OCI-LY1 (cell line): ENCODE results near the gene KLHL29.

Experiments used
- H2AFZ ChIP-seq: fragments of 200-600 bp; sonication (generic), shearing (Covaris generic); 2 replicates; pipeline ENCODE4 v1.6.0; 2014; ENCODE audit warnings: antibody characterized with exemption, mild to moderate bottlenecking, low read length
- H3F3A ChIP-seq: fragments of 200-600 bp; sonication (generic), shearing (Covaris generic); 2 replicates; pipeline ENCODE4 v1.6.0; 2014; ENCODE audit warnings: mild to moderate bottlenecking, antibody characterized with exemption, low read length, moderate library complexity; ENCODE audit not compliant: insufficient read depth
- H3K27ac ChIP-seq: fragments of 200-600 bp; sonication (generic); 2 replicates; pipeline ENCODE4 v1.5.1; 2014; ENCODE audit warnings: low read length, mixed run types, mild to moderate bottlenecking, low read depth; ENCODE audit not compliant: poor library complexity, severe bottlenecking
- H3K27me3 ChIP-seq: fragments of 200-600 bp; sonication (generic); 2 replicates; pipeline ENCODE4 v1.6.0; 2014; ENCODE audit warnings: antibody characterized with exemption, mild to moderate bottlenecking, low read length, moderate library complexity; ENCODE audit not compliant: insufficient read depth
- H3K36me3 ChIP-seq: fragments of 200-600 bp; sonication (generic); 2 replicates; pipeline ENCODE4 v1.6.1; 2014; ENCODE audit warnings: mild to moderate bottlenecking, antibody characterized with exemption, low read length, moderate library complexity, mixed read lengths; ENCODE audit not compliant: insufficient read depth
- H3K4me1 ChIP-seq: fragments of 200-600 bp; sonication (generic); 2 replicates; pipeline ENCODE4 v1.5.1; 2014; ENCODE audit warnings: mild to moderate bottlenecking, low read length, moderate library complexity; ENCODE audit not compliant: insufficient read depth, severe bottlenecking
- H3K4me2 ChIP-seq: fragments of 200-600 bp; sonication (generic), shearing (Covaris generic); 2 replicates; pipeline ENCODE4 v1.6.1; 2014; ENCODE audit warnings: low read length
- H3K4me3 ChIP-seq: fragments of 200-600 bp; sonication (generic); 2 replicates; pipeline ENCODE4 v1.5.1; 2014; ENCODE audit warnings: low read length, low read depth, mild to moderate bottlenecking, mixed read lengths; ENCODE audit not compliant: poor library complexity, severe bottlenecking
- H3K79me2 ChIP-seq: fragments of 200-600 bp; shearing (Covaris generic); 2 replicates; pipeline ENCODE4 v1.6.1; 2016; ENCODE audit warnings: mixed run types, low read length, mixed read lengths; ENCODE audit not compliant: insufficient read depth
- H3K9ac ChIP-seq: fragments of 200-600 bp; sonication (generic), shearing (Covaris generic); 2 replicates; pipeline ENCODE4 v1.6.1; 2014; ENCODE audit warnings: mild to moderate bottlenecking, low read length, mixed read lengths
- H3K9me2 ChIP-seq: fragments of 200-600 bp; sonication (generic), shearing (Covaris generic); 2 replicates; pipeline ENCODE4 v1.6.1; 2014; ENCODE audit warnings: low read depth, mild to moderate bottlenecking, low read length, mixed read lengths
- H3K9me3 ChIP-seq: fragments of 200-600 bp; shearing (Covaris generic); 2 replicates; pipeline ENCODE4 v1.6.1; 2014; ENCODE audit warnings: low read length, mixed read lengths
- H4K20me1 ChIP-seq: fragments of 200-600 bp; sonication (generic), shearing (Covaris generic); 2 replicates; pipeline ENCODE4 v1.6.0; 2016; ENCODE audit warnings: mild to moderate bottlenecking, low read length; ENCODE audit not compliant: insufficient read depth
- EZH2 ChIP-seq: fragments of 200-600 bp; sonication (generic), shearing (Covaris generic); IDR thresholded peaks from 2 replicates; pipeline ENCODE4 v1.8.0; 2017; ENCODE audit warnings: borderline replicate concordance, mixed run types, mild to moderate bottlenecking, antibody characterized with exemption, low read length, moderate library complexity, mixed read lengths
- TF ChIP-seq, protein P1 (sequence below): fragments of 200-600 bp; sonication (generic), shearing (Covaris generic); IDR thresholded peaks from 2 replicates; pipeline ENCODE4 v1.5.1; 2017; ENCODE audit warnings: mild to moderate bottlenecking, antibody characterized with exemption, low read length, moderate library complexity, mixed read lengths

Gene KLHL29

DNA sequence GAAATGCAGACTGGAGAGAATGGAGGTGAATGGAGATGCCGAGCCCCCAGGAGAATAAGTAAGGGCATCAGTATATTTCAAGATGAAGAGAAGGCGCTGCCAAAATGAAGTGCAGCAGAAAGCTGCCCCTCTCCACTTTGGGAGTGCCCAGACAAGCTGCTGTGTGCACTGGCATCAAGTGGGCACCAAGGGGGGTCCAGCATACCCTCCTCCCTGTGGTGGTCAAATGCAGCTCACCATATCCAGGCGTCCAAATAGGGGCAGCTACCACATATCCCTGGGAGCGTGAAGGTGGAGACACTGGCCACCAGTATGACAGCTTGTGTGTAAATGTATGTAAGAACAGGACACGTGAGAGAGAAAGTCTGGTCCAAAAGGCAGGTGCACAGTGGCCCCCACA, 236.6 kb downstream of the KLHL29 start:
- H3K4me1 ChIP-seq = no peaks in the 10 kb centered on the region

DNA sequence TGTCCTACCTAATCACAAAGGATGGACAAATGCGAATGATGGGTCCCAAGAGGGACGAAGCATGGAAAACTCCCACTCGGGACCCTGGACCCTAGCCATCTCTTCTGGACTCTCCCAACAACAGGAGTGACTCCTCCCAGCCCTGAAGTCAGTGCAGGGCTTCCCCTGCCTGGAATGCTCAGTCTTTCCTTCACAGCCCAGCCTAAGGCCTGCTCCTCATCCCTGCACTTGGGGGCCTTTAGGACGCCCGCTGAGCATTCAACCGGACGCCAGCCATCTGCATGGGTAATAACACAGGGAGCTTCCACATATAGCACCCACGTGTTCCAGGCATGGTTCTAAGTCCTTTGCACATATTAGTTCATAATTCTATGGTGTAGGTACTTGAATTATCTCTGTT, 237.5 kb downstream of the KLHL29 start:
- Histone ChIP-seq H3K27me3 (0 out of 2 replicates have a peak, but pooled peaks cover 6% of the 10 kb centered on the region), H2AFZ (no peak overlapping the region), H3K4me3 (no peak overlapping the region), H4K20me1 (no peaks in the 10 kb centered on the region), H3K27ac (no peak overlapping the region), H3K9ac (no peak overlapping the region), H3K36me3 (no peaks in the 10 kb centered on the region), H3K9me2 (no peaks in the 10 kb centered on the region), H3K9me3 (no peaks in the 10 kb centered on the region), H3F3A (no peaks in the 10 kb centered on the region), H3K4me1 (no peaks in the 10 kb centered on the region), H3K4me2 (no peak overlapping the region), H3K79me2 (no peaks in the 10 kb centered on the region)
- TF ChIP-seq EZH2 = no peak
- TF ChIP-seq, protein P1, sequence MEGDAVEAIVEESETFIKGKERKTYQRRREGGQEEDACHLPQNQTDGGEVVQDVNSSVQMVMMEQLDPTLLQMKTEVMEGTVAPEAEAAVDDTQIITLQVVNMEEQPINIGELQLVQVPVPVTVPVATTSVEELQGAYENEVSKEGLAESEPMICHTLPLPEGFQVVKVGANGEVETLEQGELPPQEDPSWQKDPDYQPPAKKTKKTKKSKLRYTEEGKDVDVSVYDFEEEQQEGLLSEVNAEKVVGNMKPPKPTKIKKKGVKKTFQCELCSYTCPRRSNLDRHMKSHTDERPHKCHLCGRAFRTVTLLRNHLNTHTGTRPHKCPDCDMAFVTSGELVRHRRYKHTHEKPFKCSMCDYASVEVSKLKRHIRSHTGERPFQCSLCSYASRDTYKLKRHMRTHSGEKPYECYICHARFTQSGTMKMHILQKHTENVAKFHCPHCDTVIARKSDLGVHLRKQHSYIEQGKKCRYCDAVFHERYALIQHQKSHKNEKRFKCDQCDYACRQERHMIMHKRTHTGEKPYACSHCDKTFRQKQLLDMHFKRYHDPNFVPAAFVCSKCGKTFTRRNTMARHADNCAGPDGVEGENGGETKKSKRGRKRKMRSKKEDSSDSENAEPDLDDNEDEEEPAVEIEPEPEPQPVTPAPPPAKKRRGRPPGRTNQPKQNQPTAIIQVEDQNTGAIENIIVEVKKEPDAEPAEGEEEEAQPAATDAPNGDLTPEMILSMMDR = no peak

More for the DNA sequence above, 236.6 kb downstream of the KLHL29 start:
- TF ChIP-seq, protein P1 = no peak
- TF ChIP-seq EZH2 = no peak
- H3F3A ChIP-seq = no peaks in the 10 kb centered on the region
- H3K9me2 ChIP-seq = no peaks in the 10 kb centered on the region
- H3K9ac ChIP-seq = no peak overlapping the region
- no peak overlapping the region for H2AFZ ChIP-seq
- H4K20me1 ChIP-seq = no peaks in the 10 kb centered on the region
- no peaks in the 10 kb centered on the region for H3K9me3 ChIP-seq
- 0 out of 2 replicates have a peak, but pooled peaks cover 6% of the 10 kb centered on the region for H3K27me3 ChIP-seq
- H3K79me2 ChIP-seq = no peaks in the 10 kb centered on the region
- no peak overlapping the region for H3K27ac ChIP-seq
- no peak overlapping the region for H3K4me3 ChIP-seq
- H3K4me2 ChIP-seq = no peak overlapping the region
- no peaks in the 10 kb centered on the region for H3K36me3 ChIP-seq

DNA sequence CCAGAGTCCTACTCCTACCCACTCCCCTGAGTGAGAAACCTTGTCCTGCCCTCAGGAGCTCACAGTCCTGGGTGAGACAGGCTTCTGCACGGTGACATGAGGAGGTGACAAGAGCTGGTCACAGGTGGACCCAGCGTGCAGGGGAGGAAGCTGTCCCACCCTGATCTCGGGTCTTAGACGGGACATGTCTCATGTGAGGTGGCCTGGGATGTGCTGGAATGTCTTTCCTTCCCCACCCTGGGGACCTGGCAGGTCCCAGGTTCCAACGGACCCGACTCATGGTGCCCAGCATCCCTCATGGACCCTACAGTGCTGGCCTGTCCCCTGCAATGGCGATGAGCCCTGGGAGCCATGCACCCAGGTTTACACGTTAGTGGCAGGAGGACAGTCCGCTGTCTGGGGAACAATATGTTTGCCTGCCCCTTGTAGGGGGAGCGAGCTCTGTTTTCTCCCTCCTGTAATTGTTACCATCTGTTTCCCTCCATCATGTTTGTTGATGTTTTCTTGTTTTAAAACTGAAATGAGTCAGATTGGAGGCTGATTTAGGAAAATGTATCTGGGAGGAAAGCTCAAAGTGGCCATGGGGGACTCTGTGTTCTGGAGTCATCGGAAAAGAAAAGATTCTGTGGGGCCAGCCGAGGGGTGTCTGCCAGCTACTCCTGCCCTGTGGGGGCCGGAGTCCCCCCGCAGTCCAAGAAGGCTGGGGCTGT, 238.1 kb downstream of the KLHL29 start:
- H3K79me2 ChIP-seq = no peaks in the 10 kb centered on the region
- no peaks in the 10 kb centered on the region for H3K36me3 ChIP-seq
- H3K27me3 ChIP-seq = 0 out of 2 replicates have a peak, but pooled peaks cover 6% of the 10 kb centered on the region
- H3K4me2 ChIP-seq = no peak overlapping the region
- no peak overlapping the region for H2AFZ ChIP-seq
- no peaks in the 10 kb centered on the region for H3K9me2 ChIP-seq
- no peaks in the 10 kb centered on the region for H3F3A ChIP-seq
- no peak overlapping the region for H3K4me3 ChIP-seq
- no peak overlapping the region for H3K27ac ChIP-seq
- TF ChIP-seq EZH2 = no peak
- TF ChIP-seq, protein P1 = no peak
- H3K9me3 ChIP-seq = no peaks in the 10 kb centered on the region
- H4K20me1 ChIP-seq = no peaks in the 10 kb centered on the region
- no peaks in the 10 kb centered on the region for H3K4me1 ChIP-seq
- H3K9ac ChIP-seq = no peak overlapping the region
